SK-N-MC (cell line): ENCODE data around the gene RAB5A.
"Not testable (repeated sequence)": the region's sequence is repeated elsewhere in the genome, so short reads cannot be mapped to it uniquely, and the experiment has no call there.

Experiments
- DNase-seq: peaks from one replicate; pipeline ENCODE4 v3.0.0-alpha.2; 2011; ENCODE audit warnings: low read depth, low spot score
- H3K27ac ChIP-seq: fragments of 200-600 bp; sonication (generic); 2 replicates; pipeline ENCODE4 v1.5.1; 2016; ENCODE audit warnings: mixed run types
- H3K36me3 ChIP-seq: fragments of 200-600 bp; sonication (generic); 2 replicates; pipeline ENCODE4 v1.6.1; 2017; ENCODE audit warnings: antibody characterized with exemption, low read length, mixed read lengths; ENCODE audit not compliant: insufficient read depth
- H3K4me3 ChIP-seq: fragments of 200-600 bp; sonication (generic); 2 replicates; pipeline ENCODE4 v1.5.1; 2016
- H3K9ac ChIP-seq: fragments of 200-600 bp; sonication (generic); 2 replicates; pipeline ENCODE4 v1.8.0; 2017; ENCODE audit warnings: mixed run types, mixed read lengths; ENCODE audit not compliant: insufficient read length
- H3K9me3 ChIP-seq: fragments of 200-600 bp; sonication (generic); 2 replicates; pipeline ENCODE4 v1.6.1; 2017; ENCODE audit warnings: low read depth, mild to moderate bottlenecking, antibody characterized with exemption, low read length, moderate library complexity, mixed read lengths
- EZH2 ChIP-seq: fragments of 200-600 bp; sonication (generic); IDR thresholded peaks from one replicate; pipeline ENCODE4 v1.6.1; 2017; ENCODE audit warnings: antibody characterized with exemption
- FOXP2 ChIP-seq: optimal IDR thresholded peaks from 2 replicates; pipeline ENCODE3; 2011; ENCODE audit warnings: mild to moderate bottlenecking, moderate library complexity; ENCODE audit not compliant: insufficient read depth; ENCODE audit errors: extremely low read length, control extremely low read depth
- POLR2AphosphoS5 ChIP-seq: IDR thresholded peaks from 2 replicates; pipeline ENCODE4 v1.6.1; 2012; ENCODE audit warnings: mild to moderate bottlenecking, low read depth, low read length, borderline replicate concordance

Gene RAB5A

DNA sequence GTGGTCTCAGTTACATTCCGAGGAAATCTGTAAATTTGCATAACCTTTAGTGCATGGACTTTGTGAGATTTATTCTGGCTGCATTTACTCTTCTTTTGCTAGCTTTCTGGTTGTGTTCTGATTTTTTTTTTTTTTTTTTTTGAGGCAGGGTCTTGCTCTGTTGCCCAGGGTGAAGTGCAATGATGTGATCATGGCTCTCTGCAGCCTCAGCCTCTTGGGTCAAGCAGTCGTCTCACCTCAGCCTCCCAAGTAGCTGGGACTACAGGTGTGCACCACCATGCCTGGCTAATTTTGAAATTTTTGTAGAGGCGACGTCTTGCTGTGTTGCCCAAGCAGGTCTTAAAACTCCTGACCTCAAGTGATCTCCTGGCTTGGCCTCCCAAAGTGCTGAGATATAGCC is 12.6 kb downstream of the RAB5A start:
- H3K27ac ChIP-seq = no peak overlapping the region
- DNase-seq = no peak
- TF ChIP-seq POLR2AphosphoS5 (no peak), FOXP2 (no peak), EZH2 (no peak)
- H3K36me3 ChIP-seq = no peaks in the 10 kb centered on the region; the same call in 1 of the 2 replicates
- no peaks in the 10 kb centered on the region for H3K9me3 ChIP-seq
- no peak overlapping the region for H3K9ac ChIP-seq
- no peak overlapping the region for H3K4me3 ChIP-seq

- no peaks in the 10 kb centered on the region for H3K9me3 ChIP-seq
- TF ChIP-seq FOXP2 = no peak
- H3K27ac ChIP-seq = no peak overlapping the region
- H3K9ac ChIP-seq = no peak overlapping the region
- no peak for DNase-seq
- no peaks in the 10 kb centered on the region for H3K36me3 ChIP-seq
- no peak overlapping the region for H3K4me3 ChIP-seq
Measured at GRCh38 chr3:19960696-19961095, 13.8 kb downstream of the RAB5A start.

GRCh38 chr3:19961960-19962359 is 15.1 kb downstream of the RAB5A start:
- no peak for TF ChIP-seq EZH2
- TF ChIP-seq POLR2AphosphoS5 = no peak
- no peak for TF ChIP-seq FOXP2

GRCh38 chr3:19967208-19967607 is 20.3 kb downstream of the RAB5A start:
- H3K9me3 ChIP-seq = no peaks in the 10 kb centered on the region
- H3K36me3 ChIP-seq = no peaks in the 10 kb centered on the region
- no peak overlapping the region for H3K4me3 ChIP-seq
- TF ChIP-seq EZH2 (no peak), FOXP2 (no peak), POLR2AphosphoS5 (no peak)
- H3K9ac ChIP-seq = no peak overlapping the region
- H3K27ac ChIP-seq = no peak overlapping the region
- no peak for DNase-seq

More at GRCh38 chr3:19961960-19962359, 15.1 kb downstream of the RAB5A start:
- no peaks in the 10 kb centered on the region for H3K36me3 ChIP-seq
- no peaks in the 10 kb centered on the region for H3K9me3 ChIP-seq
- H3K27ac ChIP-seq = no peak overlapping the region
- no peak overlapping the region for H3K9ac ChIP-seq
- no peak for DNase-seq
- H3K4me3 ChIP-seq = no peak overlapping the region

GRCh38 chr3:19967812-19968211 is 20.9 kb downstream of the RAB5A start:
- no peaks in the 10 kb centered on the region for H3K36me3 ChIP-seq
- H3K4me3 ChIP-seq = no peak overlapping the region
- no peak overlapping the region for H3K9ac ChIP-seq
- H3K9me3 ChIP-seq = no peaks in the 10 kb centered on the region
- DNase-seq = no peak
- TF ChIP-seq FOXP2 = no peak
- TF ChIP-seq EZH2 = no peak
- TF ChIP-seq POLR2AphosphoS5 = no peak
- H3K27ac ChIP-seq = no peak overlapping the region

DNA sequence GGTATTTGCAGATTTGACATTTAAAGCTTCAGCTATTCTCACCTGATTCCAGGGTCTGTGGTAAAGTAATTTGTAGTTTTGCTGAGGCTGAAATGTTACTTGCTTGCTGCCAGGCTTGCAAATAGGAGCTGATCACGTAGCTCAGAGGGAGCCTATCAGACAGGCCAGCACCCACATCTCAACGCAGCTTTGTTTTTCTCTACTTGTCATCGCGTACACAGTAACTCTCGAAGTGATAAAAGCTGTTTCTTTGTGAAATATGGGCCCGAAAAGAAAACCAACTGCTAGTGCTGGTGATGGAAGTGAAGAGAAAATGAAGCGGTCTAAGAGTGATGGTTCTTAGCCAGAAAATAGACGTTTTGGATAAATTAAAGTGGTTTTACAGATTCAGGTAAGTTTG is 23.4 kb downstream of the RAB5A start:
- no peak overlapping the region for H3K9ac ChIP-seq
- no peak overlapping the region for H3K27ac ChIP-seq

GRCh38 chr3:19972054-19972453 is 25.2 kb downstream of the RAB5A start:
- Histone ChIP-seq H3K9me3 (no peaks in the 10 kb centered on the region), H3K4me3 (no peak overlapping the region), H3K36me3 (peaks cover 8% of the 10 kb centered on the region; the same call in 1 of the 2 replicates), H3K27ac (no peak overlapping the region), H3K9ac (no peak overlapping the region)
- no peak for DNase-seq
- TF ChIP-seq FOXP2 = no peak
- no peak for TF ChIP-seq EZH2
- no peak for TF ChIP-seq POLR2AphosphoS5

More for the DNA sequence above, 23.4 kb downstream of the RAB5A start:
- TF ChIP-seq EZH2 = no peak
- TF ChIP-seq POLR2AphosphoS5 = no peak
- no peak for TF ChIP-seq FOXP2
- Histone ChIP-seq H3K4me3 (no peak overlapping the region), H3K36me3 (peaks cover 2% of the 10 kb centered on the region; the same call in 1 of the 2 replicates), H3K9me3 (no peaks in the 10 kb centered on the region)
- no peak for DNase-seq

GRCh38 chr3:19988904-19989303 is 42.0 kb downstream of the RAB5A start:
- not testable (repeated sequence) for H3K36me3 ChIP-seq, H3K9me3 ChIP-seq, H3K4me3 ChIP-seq, DNase-seq, H3K9ac ChIP-seq, H3K27ac ChIP-seq

GRCh38 chr3:19994796-19995195 is 47.9 kb downstream of the RAB5A start:
- Histone ChIP-seq H3K27ac (no peak overlapping the region), H3K9ac (no peak overlapping the region), H3K36me3 (no peaks in the 10 kb centered on the region), H3K4me3 (no peak overlapping the region), H3K9me3 (no peaks in the 10 kb centered on the region)
- no peak for DNase-seq
- TF ChIP-seq FOXP2 (no peak), POLR2AphosphoS5 (no peak), EZH2 (no peak)

GRCh38 chr3:19997502-19997901 is 50.6 kb downstream of the RAB5A start:
- Histone ChIP-seq H3K36me3 (no peaks in the 10 kb centered on the region), H3K9me3 (no peaks in the 10 kb centered on the region), H3K9ac (no peak overlapping the region), H3K4me3 (no peak overlapping the region), H3K27ac (no peak overlapping the region)
- no peak for DNase-seq
- TF ChIP-seq EZH2 (no peak), POLR2AphosphoS5 (no peak), FOXP2 (no peak)
